PFSK-1 (cell line): Measurements from ENCODE around the gene TAF4B.

ENCODE experiments used
- FOXP2 ChIP-seq: optimal IDR thresholded peaks from 2 replicates; pipeline ENCODE3; 2011; ENCODE audit warnings: borderline replicate concordance, control low read depth, inconsistent platforms; ENCODE audit not compliant: insufficient read depth; ENCODE audit errors: extremely low read length, extremely low read depth
- POLR2AphosphoS5 ChIP-seq: IDR thresholded peaks from 2 replicates; pipeline ENCODE4 v1.6.1; 2012; ENCODE audit warnings: low read depth, mild to moderate bottlenecking, control low read depth, low read length, moderate library complexity
- SIN3A ChIP-seq: IDR thresholded peaks from 2 replicates; pipeline ENCODE4 v1.6.1; 2012; ENCODE audit warnings: mild to moderate bottlenecking, low read length, moderate library complexity, borderline replicate concordance; ENCODE audit not compliant: insufficient read depth
- TAF1 ChIP-seq: IDR thresholded peaks from 2 replicates; pipeline ENCODE4 v1.6.1; 2012; ENCODE audit warnings: low read length, control low read depth, borderline replicate concordance; ENCODE audit not compliant: insufficient read depth
- TF ChIP-seq, protein P1 (sequence below), 2 experiments: IDR thresholded peaks; 2 replicates each; pipeline versions ENCODE4 v1.6.1 to v1.8.0; 2011 to 2012; ENCODE audit warnings: low read depth in 2 of 2, low read length in 2 of 2, control low read depth in 1 of 2, inconsistent platforms in 1 of 2, mild to moderate bottlenecking in 1 of 2, moderate library complexity in 1 of 2; ENCODE audit not compliant: insufficient read depth in 1 of 2

DNA sequence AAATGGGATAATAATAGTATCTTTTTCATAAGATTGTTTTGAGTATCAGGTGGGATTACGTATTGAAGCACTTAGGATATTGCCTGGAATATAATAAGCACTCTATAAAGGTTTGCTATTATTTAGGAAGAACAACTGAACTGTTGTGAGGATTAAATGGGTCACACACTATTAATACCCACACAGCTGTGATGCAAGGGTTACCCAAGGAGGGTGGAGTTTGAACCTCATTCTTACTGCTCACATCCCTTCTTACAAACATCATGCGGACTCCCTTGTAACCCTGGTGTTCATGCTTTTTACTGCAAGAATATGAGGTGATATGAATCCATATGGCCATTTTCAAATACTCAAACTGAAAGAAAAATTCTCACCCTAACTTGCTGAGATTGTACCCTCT lies 208.6 kb downstream of the TAF4B start:
- TF ChIP-seq TAF1, result no peak
- TF ChIP-seq, protein P1, sequence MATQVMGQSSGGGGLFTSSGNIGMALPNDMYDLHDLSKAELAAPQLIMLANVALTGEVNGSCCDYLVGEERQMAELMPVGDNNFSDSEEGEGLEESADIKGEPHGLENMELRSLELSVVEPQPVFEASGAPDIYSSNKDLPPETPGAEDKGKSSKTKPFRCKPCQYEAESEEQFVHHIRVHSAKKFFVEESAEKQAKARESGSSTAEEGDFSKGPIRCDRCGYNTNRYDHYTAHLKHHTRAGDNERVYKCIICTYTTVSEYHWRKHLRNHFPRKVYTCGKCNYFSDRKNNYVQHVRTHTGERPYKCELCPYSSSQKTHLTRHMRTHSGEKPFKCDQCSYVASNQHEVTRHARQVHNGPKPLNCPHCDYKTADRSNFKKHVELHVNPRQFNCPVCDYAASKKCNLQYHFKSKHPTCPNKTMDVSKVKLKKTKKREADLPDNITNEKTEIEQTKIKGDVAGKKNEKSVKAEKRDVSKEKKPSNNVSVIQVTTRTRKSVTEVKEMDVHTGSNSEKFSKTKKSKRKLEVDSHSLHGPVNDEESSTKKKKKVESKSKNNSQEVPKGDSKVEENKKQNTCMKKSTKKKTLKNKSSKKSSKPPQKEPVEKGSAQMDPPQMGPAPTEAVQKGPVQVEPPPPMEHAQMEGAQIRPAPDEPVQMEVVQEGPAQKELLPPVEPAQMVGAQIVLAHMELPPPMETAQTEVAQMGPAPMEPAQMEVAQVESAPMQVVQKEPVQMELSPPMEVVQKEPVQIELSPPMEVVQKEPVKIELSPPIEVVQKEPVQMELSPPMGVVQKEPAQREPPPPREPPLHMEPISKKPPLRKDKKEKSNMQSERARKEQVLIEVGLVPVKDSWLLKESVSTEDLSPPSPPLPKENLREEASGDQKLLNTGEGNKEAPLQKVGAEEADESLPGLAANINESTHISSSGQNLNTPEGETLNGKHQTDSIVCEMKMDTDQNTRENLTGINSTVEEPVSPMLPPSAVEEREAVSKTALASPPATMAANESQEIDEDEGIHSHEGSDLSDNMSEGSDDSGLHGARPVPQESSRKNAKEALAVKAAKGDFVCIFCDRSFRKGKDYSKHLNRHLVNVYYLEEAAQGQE (IDR thresholded peaks at IDR 0.05; ENCODE audit: insufficient read depth in 1 of 2, low read depth in 2 of 2, low read length in 2 of 2), result no peak
- no peak for TF ChIP-seq POLR2AphosphoS5
- no peak for TF ChIP-seq SIN3A
- no peak for TF ChIP-seq FOXP2
